H1 (cell line): Measurements from ENCODE around the gene SLC7A14. TPM values are rescaled to one million over a fixed set of nuclear protein-coding genes. Genes with fewer than 3 reads are reported as not detected.

Experiments used
- CTCF ChIA-PET: fragments of 300-600 bp; sonication (Branson Sonifier 250); formaldehyde crosslinking; loops from one replicate; lab custom pipeline; 2021; ENCODE audit not compliant: partially characterized antibody; lab: Charles Lee
- POLR2A ChIA-PET: fragments of 300-600 bp; sonication (Branson Sonifier 250); formaldehyde crosslinking; loops from one replicate; lab custom pipeline; 2021; ENCODE audit warnings: inconsistent platforms; ENCODE audit not compliant: partially characterized antibody; lab: Charles Lee
- DNase-seq, 2 experiments: peaks; one replicate each; pipeline versions ENCODE4 v3.0.0 to v3.0.0-alpha.2; 2010 to 2022; ENCODE audit warnings: low spot score in 2 of 2, low read depth in 1 of 2, mixed read lengths in 1 of 2
- FAIRE-seq: peaks from 2 replicates; lab custom pipeline; 2011; peaks lifted over from hg19 to GRCh38; lab: Jason Lieb, UNC
- H2AFZ ChIP-seq: 2 replicates; pipeline ENCODE4 v1.8.1; 2012; ENCODE audit warnings: low read length, inconsistent platforms
- H2AK5ac ChIP-seq: 2 replicates; pipeline ENCODE4 v1.6.1; 2013; ENCODE audit warnings: low read depth, low read length
- H2BK120ac ChIP-seq: replicated peaks from 2 replicates; pipeline ENCODE3; 2013; ENCODE audit warnings: low read depth, low read length, inconsistent platforms
- H2BK12ac ChIP-seq: 2 replicates; pipeline ENCODE4 v1.6.1; 2013; ENCODE audit warnings: low read depth, low read length
- H2BK15ac ChIP-seq: 2 replicates; pipeline ENCODE4 v1.6.1; 2013; ENCODE audit warnings: low read length
- H2BK20ac ChIP-seq: 2 replicates; pipeline ENCODE4 v1.6.1; 2013; ENCODE audit warnings: low read length
- H2BK5ac ChIP-seq: 2 replicates; pipeline ENCODE4 v1.6.1; 2013; ENCODE audit warnings: low read depth, low read length
- H3K14ac ChIP-seq: 2 replicates; pipeline ENCODE4 v1.6.1; 2013; ENCODE audit warnings: inconsistent platforms; ENCODE audit not compliant: insufficient read length
- H3K18ac ChIP-seq: 2 replicates; pipeline ENCODE4 v1.6.1; 2013; ENCODE audit warnings: low read length; ENCODE audit errors: extremely low read depth
- H3K23ac ChIP-seq: 2 replicates; pipeline ENCODE4 v1.6.1; 2013; ENCODE audit warnings: inconsistent platforms; ENCODE audit not compliant: insufficient read length
- H3K23me2 ChIP-seq: 2 replicates; pipeline ENCODE4 v1.6.1; 2013; ENCODE audit warnings: low read depth, low read length
- H3K27ac ChIP-seq: 2 replicates; pipeline ENCODE4 v1.6.1; 2011; ENCODE audit warnings: low read depth, low read length, inconsistent platforms
- H3K27me3 ChIP-seq, 4 experiments: replicated peaks in 1 of 4; 1 replicate in 1 of 4; 2 replicates in 3 of 4; pipeline versions ENCODE4 v1.6.1 to v1.8.1; 2011 to 2013; ENCODE audit warnings: low read length in 3 of 4, mild to moderate bottlenecking in 3 of 4, inconsistent platforms in 2 of 4, mixed read lengths in 2 of 4, moderate library complexity in 1 of 4; ENCODE audit not compliant: control insufficient read depth in 3 of 4, insufficient read depth in 3 of 4; ENCODE audit errors: extremely low read depth in 1 of 4
- H3K36me3 ChIP-seq, 4 experiments: 2 replicates each; pipeline versions ENCODE4 v1.6.1 to v1.8.1; 2011 to 2013; ENCODE audit warnings: mild to moderate bottlenecking in 4 of 4, low read length in 3 of 4, moderate library complexity in 2 of 4, control low read depth in 1 of 4, inconsistent platforms in 1 of 4; ENCODE audit not compliant: insufficient read depth in 4 of 4, control insufficient read depth in 2 of 4
- H3K4ac ChIP-seq: replicated peaks from 2 replicates; pipeline ENCODE3; 2013; ENCODE audit warnings: low read length, low read depth, mixed read lengths, inconsistent platforms; ENCODE audit not compliant: insufficient read length
- H3K4me1 ChIP-seq, 4 experiments: replicated peaks in 1 of 4; 1 replicate in 1 of 4; 2 replicates in 3 of 4; pipeline versions ENCODE4 v1.6.1 to v1.8.1; 2011 to 2013; ENCODE audit warnings: low read length in 3 of 4, inconsistent platforms in 2 of 4, mixed read lengths in 1 of 4; ENCODE audit not compliant: insufficient read depth in 4 of 4, control insufficient read depth in 3 of 4
- H3K4me2 ChIP-seq, 2 experiments: 2 replicates each; pipeline versions ENCODE4 v1.6.1 to v1.8.1; 2011 to 2013; ENCODE audit warnings: low read depth in 2 of 2, low read length in 2 of 2, control low read depth in 1 of 2, inconsistent platforms in 1 of 2, mild to moderate bottlenecking in 1 of 2; ENCODE audit not compliant: insufficient read depth in 1 of 2
- H3K4me3 ChIP-seq, 4 experiments: fragments of 200-600, 300-600 bp in 1 of 4; sonication (generic), shearing (Covaris generic), sonication (Bioruptor Twin) in 1 of 4; 2 replicates each; pipeline versions ENCODE4 v1.5.1 to v1.8.1; 2011 to 2016; ENCODE audit warnings: low read length in 4 of 4, low read depth in 3 of 4, control low read depth in 2 of 4, inconsistent platforms in 2 of 4, mild to moderate bottlenecking in 2 of 4, mixed read lengths in 1 of 4, moderate library complexity in 1 of 4; ENCODE audit not compliant: insufficient read depth in 2 of 4; ENCODE audit errors: extremely low read depth in 1 of 4
- H3K56ac ChIP-seq: replicated peaks from 2 replicates; pipeline ENCODE3; 2013; ENCODE audit warnings: low read depth, mild to moderate bottlenecking, mixed read lengths, low read length, inconsistent platforms; ENCODE audit not compliant: insufficient read length
- H3K79me1 ChIP-seq: 2 replicates; pipeline ENCODE4 v1.6.1; 2013; ENCODE audit warnings: low read depth, low read length, control low read depth
- H3K79me2 ChIP-seq, 2 experiments: 2 replicates each; pipeline versions ENCODE4 v1.6.1 to v1.8.1; 2012 to 2013; ENCODE audit warnings: low read length in 2 of 2, mild to moderate bottlenecking in 2 of 2, inconsistent platforms in 1 of 2; ENCODE audit not compliant: insufficient read depth in 2 of 2, control insufficient read depth in 1 of 2
- H3K9ac ChIP-seq, 4 experiments: replicated peaks in 1 of 4; 1 replicate in 1 of 4; 2 replicates in 3 of 4; pipeline versions ENCODE4 v1.6.1 to v1.8.1; 2011 to 2013; ENCODE audit warnings: low read depth in 3 of 4, low read length in 3 of 4, control low read depth in 2 of 4, mild to moderate bottlenecking in 2 of 4, moderate library complexity in 2 of 4, inconsistent platforms in 1 of 4; ENCODE audit errors: extremely low read depth in 1 of 4
- H3K9me3 ChIP-seq, 2 experiments: 2 replicates each; pipeline versions ENCODE4 v1.6.1 to v1.8.1; 2012 to 2013; ENCODE audit warnings: mild to moderate bottlenecking in 2 of 2, moderate library complexity in 2 of 2, control low read depth in 1 of 2, inconsistent platforms in 1 of 2, low read depth in 1 of 2, low read length in 1 of 2, mixed read lengths in 1 of 2; ENCODE audit not compliant: insufficient read depth in 2 of 2
- H4K20me1 ChIP-seq, 2 experiments: replicated peaks in 1 of 2; 2 replicates each; pipeline versions ENCODE3 to v1.8.1; 2011 to 2013; ENCODE audit warnings: inconsistent platforms in 2 of 2, low read length in 2 of 2, mild to moderate bottlenecking in 1 of 2; ENCODE audit not compliant: insufficient read depth in 2 of 2, control insufficient read depth in 1 of 2
- H4K5ac ChIP-seq: 2 replicates; pipeline ENCODE4 v1.6.1; 2013; ENCODE audit warnings: low read length, low read depth, mixed read lengths, inconsistent platforms; ENCODE audit not compliant: insufficient read length
- H4K8ac ChIP-seq: 2 replicates; pipeline ENCODE4 v1.8.0; 2013; ENCODE audit warnings: mild to moderate bottlenecking, moderate library complexity, low read length, inconsistent platforms; ENCODE audit not compliant: insufficient read depth; ENCODE audit errors: extremely low read depth
- H4K91ac ChIP-seq: replicated peaks from 2 replicates; pipeline ENCODE3; 2013; ENCODE audit warnings: low read length, mixed read lengths, inconsistent platforms; ENCODE audit not compliant: insufficient read length
- BCL11A ChIP-seq, 2 experiments: IDR thresholded peaks; one replicate each; pipeline ENCODE4 v1.6.1; 2011; ENCODE audit warnings: low read depth in 2 of 2, low read length in 2 of 2, mild to moderate bottlenecking in 2 of 2
- GABPA ChIP-seq: IDR thresholded peaks from 2 replicates; pipeline ENCODE4 v1.6.1; 2011; ENCODE audit warnings: mild to moderate bottlenecking, low read length, moderate library complexity, borderline replicate concordance; ENCODE audit not compliant: insufficient read depth
- GTF2F1 ChIP-seq: IDR thresholded peaks from 2 replicates; pipeline ENCODE4 v1.6.1; 2012; ENCODE audit warnings: low read depth, low read length, improper control_type of control experiment, borderline replicate concordance
- NRF1 ChIP-seq: IDR thresholded peaks from 2 replicates; pipeline ENCODE4 v1.6.1; 2011; ENCODE audit warnings: mild to moderate bottlenecking, low read depth, low read length, improper control_type of control experiment
- PHF8 ChIP-seq: fragments of 200-600 bp; sonication (generic); conservative IDR thresholded peaks from 2 replicates; pipeline ENCODE4 v1.7.1; 2012; ENCODE audit warnings: low read depth, mild to moderate bottlenecking, inconsistent platforms, low read length, moderate library complexity
- SIRT6 ChIP-seq: IDR thresholded peaks from one replicate; pipeline ENCODE4 v1.7.1; 2012; ENCODE audit warnings: low read length, inconsistent platforms
- SIX5 ChIP-seq: IDR thresholded peaks from 2 replicates; pipeline ENCODE4 v1.6.1; 2011; ENCODE audit warnings: mild to moderate bottlenecking, low read depth, low read length
- TCF12 ChIP-seq: IDR thresholded peaks from 2 replicates; pipeline ENCODE4 v1.6.1; 2011; ENCODE audit warnings: low read depth, mild to moderate bottlenecking, low read length
- TEAD4 ChIP-seq: IDR thresholded peaks from 2 replicates; pipeline ENCODE4 v1.6.1; 2012; ENCODE audit warnings: low read depth, low read length, inconsistent platforms, mixed read lengths
- WGBS, 2 experiments: shearing (Covaris generic) in 1 of 2; methylation state at CpG; one replicate each; pipeline versions ENCODE4 v1.1.6 to v1.1.7; 2013 to 2015; ENCODE audit warnings: low lambda C conversion rate in 2 of 2, mixed read lengths in 2 of 2, inconsistent platforms in 1 of 2, low coverage in 1 of 2, missing lambda C conversion rate in 1 of 2; ENCODE audit not compliant: insufficient replicate concordance in 2 of 2, insufficient coverage in 1 of 2, insufficient read length in 1 of 2; ENCODE audit errors: extremely low coverage in 1 of 2, missing lambda C conversion rate in 1 of 2; 5-methylcytosine and 5-hydroxymethylcytosine counted together
- polyA plus RNA-seq, 7 experiments: library from polyadenylated mRNA; depleted of rRNA in 3 of 7; stranded (reverse) in 5 of 7; unstranded in 2 of 7; fragments of >200 nt in 5 of 7; fragments of 200-250 nt in 2 of 7; gene quantifications; 1 replicate in 5 of 7; 2 replicates in 1 of 7; 4 replicates in 1 of 7; pipeline versions ENCODE4 v1.2.1 to v1.2.3, GENCODE V29; 2011 to 2013; ENCODE audit warnings: missing spikeins in 2 of 7, mixed read lengths in 2 of 7
- total RNA-seq: library from RNA; stranded (reverse); fragmentation: NEBNext Ultra II Directional; extraction: Animal tissue kit (Norgen Biotek cat#: 25700); gene quantifications from 2 replicates; pipeline ENCODE4 v1.2.1, GENCODE V29; 2021
- TF ChIP-seq, protein P1 (sequence below): IDR thresholded peaks from 2 replicates; pipeline ENCODE4 v1.6.1; 2011; ENCODE audit warnings: low read depth, mild to moderate bottlenecking, low read length; ENCODE audit not compliant: insufficient read depth

The SLC7A14 gene
- total and polyA plus RNA-seq, 2 of the 8 experiments (the other 6 are each of a cell fraction or from before 2014, with no cell fraction given) = 0.21 to 0.95 TPM

GRCh38 chr3:170432416-170432815 is 153.5 kb downstream of the SLC7A14 start:
- Histone ChIP-seq H4K8ac (no peak overlapping the region), H2BK120ac (no peak overlapping the region), H3K79me2 (no peaks in the 10 kb centered on the region), H3K14ac (no peak overlapping the region), H4K20me1 (no peaks in the 10 kb centered on the region), H4K91ac (no peak overlapping the region), H3K18ac (no peak overlapping the region), H2BK12ac (no peak overlapping the region), H3K4me1 (no peaks in the 10 kb centered on the region), H3K4ac (no peak overlapping the region), H3K79me1 (no peaks in the 10 kb centered on the region)
- TF ChIP-seq TCF12 (no peak), PHF8 (no peak), NRF1 (no peak), SIRT6 (no peak), SIX5 (no peak), BCL11A (IDR thresholded peaks at IDR 0.05; ENCODE audit: low read depth in 2 of 2, low read length in 2 of 2) (no peak), GABPA (no peak), GTF2F1 (no peak), TEAD4 (no peak)
- TF ChIP-seq, protein P1, sequence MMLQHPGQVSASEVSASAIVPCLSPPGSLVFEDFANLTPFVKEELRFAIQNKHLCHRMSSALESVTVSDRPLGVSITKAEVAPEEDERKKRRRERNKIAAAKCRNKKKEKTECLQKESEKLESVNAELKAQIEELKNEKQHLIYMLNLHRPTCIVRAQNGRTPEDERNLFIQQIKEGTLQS = no peak
- TF ChIP-seq, all 59 proteins: peak for 0
- ChIA-PET POLR2A (no interaction called here), CTCF (interaction anchor here (0.9 to 2.9 kb wide), 11 partner anchors 9 to 432 kb away, joined by 3 to 15 read pairs (median 4); partner anchors contain the start of gene CLDN11)
- Histone ChIP-seq H3K9me3 (no peaks in the 10 kb centered on the region), H3K4me3 (no peak overlapping the region), H3K9ac (no peak overlapping the region), H3K4me2 (no peak overlapping the region), H3K27ac (no peak overlapping the region), H3K23ac (no peak overlapping the region), H3K23me2 (no peaks in the 10 kb centered on the region), H2AFZ (no peak overlapping the region), H3K56ac (no peak overlapping the region), H3K36me3 (no peaks in the 10 kb centered on the region), H3K27me3 (no peaks in the 10 kb centered on the region), H2BK5ac (no peak overlapping the region), H4K5ac (no peak overlapping the region), H2BK20ac (no peak overlapping the region), H2AK5ac (no peak overlapping the region), H2BK15ac (no peak overlapping the region)
- FAIRE-seq (no peak), DNase-seq (no peak)
- 91% methylated on average over 14 of the region's 14 CpGs; no CpG with 5 or more reads in 1 of the 2 experiments for WGBS, 2 experiments
